ENCODE data around the gene EIF1AY. TPM values are rescaled to one million over a fixed set of nuclear protein-coding genes. Genes with fewer than 3 reads are reported as not detected.

The EIF1AY gene, protein sequence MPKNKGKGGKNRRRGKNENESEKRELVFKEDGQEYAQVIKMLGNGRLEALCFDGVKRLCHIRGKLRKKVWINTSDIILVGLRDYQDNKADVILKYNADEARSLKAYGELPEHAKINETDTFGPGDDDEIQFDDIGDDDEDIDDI
- polyA plus RNA-seq, result 65.7 and 88.6 TPM in 2 replicates

DNA sequence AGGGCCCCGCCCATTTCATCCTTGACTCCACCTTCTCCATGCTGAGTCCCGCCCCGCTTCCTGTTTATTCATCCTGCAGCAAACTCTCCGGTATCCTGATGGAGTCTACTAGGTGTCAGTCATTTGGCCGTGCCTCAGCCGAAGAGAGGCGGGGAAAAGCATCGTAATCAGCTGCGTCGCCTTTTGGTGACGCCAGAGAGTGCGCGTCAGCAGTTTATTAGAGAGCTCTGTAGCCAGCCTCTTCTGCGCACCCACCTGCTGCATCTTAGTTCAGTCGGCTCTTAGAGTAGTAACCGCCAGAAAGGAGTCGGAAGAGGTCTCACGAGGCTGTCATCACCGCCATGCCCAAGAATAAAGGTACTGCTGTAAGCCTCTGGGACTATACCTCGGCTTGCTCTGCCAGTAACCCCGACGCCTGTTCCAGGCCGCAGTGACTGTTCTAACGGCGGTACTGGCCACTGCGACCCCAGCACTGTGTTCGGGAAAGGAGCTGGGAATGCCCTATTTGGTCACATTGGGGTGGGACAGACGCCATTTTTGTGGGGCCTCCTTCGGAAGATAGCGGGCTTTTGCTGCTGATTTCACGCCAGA is at the start of gene EIF1AY:
TSS of gene EIF1AY (plus strand) at position 246 of the 591 bp plus-strand sequence. CDS start at position 342, 96 bp downstream.

Other genes with a start within 250 kb of the EIF1AY start
- gene RPS4Y2, start 180.3 kb downstream of the EIF1AY start, polyA plus RNA-seq, result not detected in 2 replicates

Data from Purkinje cell (primary cell).